ENCODE results near the gene RFTN1.

RFTN1 gene

GRCh38 chr3:16460886-16461285 lies 52.6 kb downstream of the RFTN1 start:
- Histone ChIP-seq H3K27me3 (ENCODE audit: insufficient read depth, low read length, poor library complexity) (no peaks in the 10 kb centered on the region), H3K4me2 (ENCODE audit: low read length) (no peak overlapping the region), H3K4ac (ENCODE audit: low read depth, low read length) (no peak overlapping the region), H3K9ac (ENCODE audit: low read length) (no peak overlapping the region), H4K5ac (ENCODE audit: low read length) (no peak overlapping the region), H2BK15ac (replicated peaks; ENCODE audit: low read depth) (no peak overlapping the region), H2AK5ac (ENCODE audit: low read length) (no peak overlapping the region), H3K36me3 (ENCODE audit: control insufficient read depth, insufficient read depth, low read length) (no peaks in the 10 kb centered on the region), H3K4me1 (ENCODE audit: control insufficient read depth, low read depth, low read length) (peaks cover 2% of the 10 kb centered on the region), H3K18ac (ENCODE audit: low read length) (no peak overlapping the region), H3K27ac (ENCODE audit: low read depth, low read length) (no peak overlapping the region), H4K8ac (ENCODE audit: low read depth, low read length) (no peak overlapping the region), H2BK120ac (ENCODE audit: low read depth, low read length) (no peak overlapping the region), H2BK5ac (ENCODE audit: low read length) (no peak overlapping the region), H3K4me3 (ENCODE audit: low read length) (no peak overlapping the region), H3K56ac (ENCODE audit: low read length) (no peak overlapping the region), H3K79me1 (ENCODE audit: low read length) (no peaks in the 10 kb centered on the region), H3K23ac (ENCODE audit: low read length) (no peak overlapping the region), H3K79me2 (ENCODE audit: control insufficient read depth, insufficient read depth, low read length) (no peaks in the 10 kb centered on the region)
- no peak for DNase-seq
- WGBS (ENCODE audit: extremely low coverage, insufficient coverage, low lambda C conversion rate): no CpG with 5 or more reads among the region's 4 CpGs

GRCh38 chr3:16460273-16460672 lies 53.2 kb downstream of the RFTN1 start:
- H2BK5ac ChIP-seq (ENCODE audit: low read length): no peak overlapping the region
- H3K56ac ChIP-seq (ENCODE audit: low read length): no peak overlapping the region
- H3K27ac ChIP-seq (ENCODE audit: low read depth, low read length): no peak overlapping the region
- H3K23ac ChIP-seq (ENCODE audit: low read length): no peak overlapping the region
- no peak overlapping the region for H3K4me2 ChIP-seq (ENCODE audit: low read length)
- DNase-seq: no peak
- no peak overlapping the region for H4K8ac ChIP-seq (ENCODE audit: low read depth, low read length)
- H3K27me3 ChIP-seq (ENCODE audit: insufficient read depth, low read length, poor library complexity): no peaks in the 10 kb centered on the region
- H3K18ac ChIP-seq (ENCODE audit: low read length): no peak overlapping the region
- no peak overlapping the region for H3K9ac ChIP-seq (ENCODE audit: low read length)
- no peaks in the 10 kb centered on the region for H3K79me2 ChIP-seq (ENCODE audit: control insufficient read depth, insufficient read depth, low read length)
- H2BK15ac ChIP-seq (replicated peaks; ENCODE audit: low read depth): no peak overlapping the region
- H3K4me1 ChIP-seq (ENCODE audit: control insufficient read depth, low read depth, low read length): peaks cover 7% of the 10 kb centered on the region
- H4K5ac ChIP-seq (ENCODE audit: low read length): no peak overlapping the region
- H3K36me3 ChIP-seq (ENCODE audit: control insufficient read depth, insufficient read depth, low read length): no peaks in the 10 kb centered on the region
- H2AK5ac ChIP-seq (ENCODE audit: low read length): no peak overlapping the region
- H3K79me1 ChIP-seq (ENCODE audit: low read length): no peaks in the 10 kb centered on the region
- H3K4me3 ChIP-seq (ENCODE audit: low read length): no peak overlapping the region
- no peak overlapping the region for H3K4ac ChIP-seq (ENCODE audit: low read depth, low read length)
- no peak overlapping the region for H2BK120ac ChIP-seq (ENCODE audit: low read depth, low read length)
- WGBS (ENCODE audit: extremely low coverage, insufficient coverage, low lambda C conversion rate): no CpG with 5 or more reads among the region's 4 CpGs

GRCh38 chr3:16456784-16457415 lies 56.6 kb downstream of the RFTN1 start:
- no peaks in the 10 kb centered on the region for H3K27me3 ChIP-seq (ENCODE audit: insufficient read depth, low read length, poor library complexity)
- H2BK120ac ChIP-seq (ENCODE audit: low read depth, low read length): no peak overlapping the region
- no peak overlapping the region for H3K18ac ChIP-seq (ENCODE audit: low read length)
- H3K4me1 ChIP-seq (ENCODE audit: control insufficient read depth, low read depth, low read length): peaks cover 11% of the 10 kb centered on the region
- no peak overlapping the region for H4K8ac ChIP-seq (ENCODE audit: low read depth, low read length)
- no peak overlapping the region for H3K4me3 ChIP-seq (ENCODE audit: low read length)
- H4K5ac ChIP-seq (ENCODE audit: low read length): no peak overlapping the region
- no peak overlapping the region for H3K4ac ChIP-seq (ENCODE audit: low read depth, low read length)
- H2BK15ac ChIP-seq (replicated peaks; ENCODE audit: low read depth): no peak overlapping the region
- H3K4me2 ChIP-seq (ENCODE audit: low read length): no peak overlapping the region
- H3K79me1 ChIP-seq (ENCODE audit: low read length): no peaks in the 10 kb centered on the region
- H2BK5ac ChIP-seq (ENCODE audit: low read length): no peak overlapping the region
- H3K23ac ChIP-seq (ENCODE audit: low read length): no peak overlapping the region
- H3K79me2 ChIP-seq (ENCODE audit: control insufficient read depth, insufficient read depth, low read length): no peaks in the 10 kb centered on the region
- no peak for DNase-seq
- no CpG with 5 or more reads among the region's 3 CpGs for WGBS (ENCODE audit: extremely low coverage, insufficient coverage, low lambda C conversion rate)
- no peak overlapping the region for H3K27ac ChIP-seq (ENCODE audit: low read depth, low read length)
- no peak overlapping the region for H3K9ac ChIP-seq (ENCODE audit: low read length)
- no peaks in the 10 kb centered on the region for H3K36me3 ChIP-seq (ENCODE audit: control insufficient read depth, insufficient read depth, low read length)
- H3K56ac ChIP-seq (ENCODE audit: low read length): no peak overlapping the region
- no peak overlapping the region for H2AK5ac ChIP-seq (ENCODE audit: low read length)

- peaks cover 11% of the 10 kb centered on the region for H3K4me1 ChIP-seq (ENCODE audit: control insufficient read depth, low read depth, low read length)
- H3K9ac ChIP-seq (ENCODE audit: low read length): no peak overlapping the region
- no peak overlapping the region for H3K18ac ChIP-seq (ENCODE audit: low read length)
- no peak overlapping the region for H2AK5ac ChIP-seq (ENCODE audit: low read length)
- no peak overlapping the region for H2BK5ac ChIP-seq (ENCODE audit: low read length)
- H2BK15ac ChIP-seq (replicated peaks; ENCODE audit: low read depth): no peak overlapping the region
- WGBS (ENCODE audit: extremely low coverage, insufficient coverage, low lambda C conversion rate): no CpG with 5 or more reads among the region's 8 CpGs
- H3K4ac ChIP-seq (ENCODE audit: low read depth, low read length): no peak overlapping the region
- no peak overlapping the region for H3K4me2 ChIP-seq (ENCODE audit: low read length)
- H3K27ac ChIP-seq (ENCODE audit: low read depth, low read length): no peak overlapping the region
- H2BK120ac ChIP-seq (ENCODE audit: low read depth, low read length): no peak overlapping the region
- no peaks in the 10 kb centered on the region for H3K79me2 ChIP-seq (ENCODE audit: control insufficient read depth, insufficient read depth, low read length)
- DNase-seq: no peak
- H4K5ac ChIP-seq (ENCODE audit: low read length): no peak overlapping the region
- H3K4me3 ChIP-seq (ENCODE audit: low read length): no peak overlapping the region
- H3K56ac ChIP-seq (ENCODE audit: low read length): no peak overlapping the region
- H3K27me3 ChIP-seq (ENCODE audit: insufficient read depth, low read length, poor library complexity): no peaks in the 10 kb centered on the region
- no peaks in the 10 kb centered on the region for H3K79me1 ChIP-seq (ENCODE audit: low read length)
- H4K8ac ChIP-seq (ENCODE audit: low read depth, low read length): peak overlapping the region; percentile 66
- no peak overlapping the region for H3K23ac ChIP-seq (ENCODE audit: low read length)
- H3K36me3 ChIP-seq (ENCODE audit: control insufficient read depth, insufficient read depth, low read length): no peaks in the 10 kb centered on the region
Observed at GRCh38 chr3:16455966-16456365, 57.5 kb downstream of the RFTN1 start.

- H2BK15ac ChIP-seq (replicated peaks; ENCODE audit: low read depth): no peak overlapping the region
- H3K36me3 ChIP-seq (ENCODE audit: control insufficient read depth, insufficient read depth, low read length): no peaks in the 10 kb centered on the region
- H3K79me2 ChIP-seq (ENCODE audit: control insufficient read depth, insufficient read depth, low read length): no peaks in the 10 kb centered on the region
- no peaks in the 10 kb centered on the region for H3K27me3 ChIP-seq (ENCODE audit: insufficient read depth, low read length, poor library complexity)
- no peak overlapping the region for H3K4me2 ChIP-seq (ENCODE audit: low read length)
- no peak overlapping the region for H2BK5ac ChIP-seq (ENCODE audit: low read length)
- H3K23ac ChIP-seq (ENCODE audit: low read length): no peak overlapping the region
- H2AK5ac ChIP-seq (ENCODE audit: low read length): no peak overlapping the region
- no peak overlapping the region for H2BK120ac ChIP-seq (ENCODE audit: low read depth, low read length)
- no peak overlapping the region for H3K4me3 ChIP-seq (ENCODE audit: low read length)
- WGBS (ENCODE audit: extremely low coverage, insufficient coverage, low lambda C conversion rate): 100% methylated on average over 3 of the region's 7 CpGs
- H3K4ac ChIP-seq (ENCODE audit: low read depth, low read length): no peak overlapping the region
- H3K9ac ChIP-seq (ENCODE audit: low read length): no peak overlapping the region
- H3K79me1 ChIP-seq (ENCODE audit: low read length): no peaks in the 10 kb centered on the region
- no peak overlapping the region for H3K56ac ChIP-seq (ENCODE audit: low read length)
- DNase-seq: no peak
- no peak overlapping the region for H4K5ac ChIP-seq (ENCODE audit: low read length)
- peaks cover 11% of the 10 kb centered on the region for H3K4me1 ChIP-seq (ENCODE audit: control insufficient read depth, low read depth, low read length)
- no peak overlapping the region for H3K27ac ChIP-seq (ENCODE audit: low read depth, low read length)
- H3K18ac ChIP-seq (ENCODE audit: low read length): no peak overlapping the region
- no peak overlapping the region for H4K8ac ChIP-seq (ENCODE audit: low read depth, low read length)
Observed at GRCh38 chr3:16455001-16455400, 58.5 kb downstream of the RFTN1 start.

GRCh38 chr3:16452261-16452660 lies 61.2 kb downstream of the RFTN1 start:
- no peak overlapping the region for H3K4me3 ChIP-seq (ENCODE audit: low read length)
- H2AK5ac ChIP-seq (ENCODE audit: low read length): no peak overlapping the region
- no peak overlapping the region for H3K23ac ChIP-seq (ENCODE audit: low read length)
- no peaks in the 10 kb centered on the region for H3K79me2 ChIP-seq (ENCODE audit: control insufficient read depth, insufficient read depth, low read length)
- H3K18ac ChIP-seq (ENCODE audit: low read length): no peak overlapping the region
- peaks cover 16% of the 10 kb centered on the region for H3K4me1 ChIP-seq (ENCODE audit: control insufficient read depth, low read depth, low read length)
- DNase-seq: no peak
- H2BK5ac ChIP-seq (ENCODE audit: low read length): no peak overlapping the region
- no peaks in the 10 kb centered on the region for H3K27me3 ChIP-seq (ENCODE audit: insufficient read depth, low read length, poor library complexity)
- no peaks in the 10 kb centered on the region for H3K79me1 ChIP-seq (ENCODE audit: low read length)
- no peak overlapping the region for H3K4me2 ChIP-seq (ENCODE audit: low read length)
- H3K56ac ChIP-seq (ENCODE audit: low read length): no peak overlapping the region
- H2BK120ac ChIP-seq (ENCODE audit: low read depth, low read length): no peak overlapping the region
- H3K36me3 ChIP-seq (ENCODE audit: control insufficient read depth, insufficient read depth, low read length): no peaks in the 10 kb centered on the region
- no peak overlapping the region for H4K5ac ChIP-seq (ENCODE audit: low read length)
- no peak overlapping the region for H3K27ac ChIP-seq (ENCODE audit: low read depth, low read length)
- no peak overlapping the region for H3K4ac ChIP-seq (ENCODE audit: low read depth, low read length)
- 100% methylated on average over 2 of the region's 4 CpGs for WGBS (ENCODE audit: extremely low coverage, insufficient coverage, low lambda C conversion rate)
- no peak overlapping the region for H3K9ac ChIP-seq (ENCODE audit: low read length)
- H2BK15ac ChIP-seq (replicated peaks; ENCODE audit: low read depth): no peak overlapping the region
- H4K8ac ChIP-seq (ENCODE audit: low read depth, low read length): no peak overlapping the region
